Choroid plexus epithelial cell (primary cell): ENCODE data around the gene SULT2A1.
"Not testable (repeated sequence)": the region's sequence is repeated elsewhere in the genome, so short reads cannot be mapped to it uniquely, and the experiment has no call there.

Source experiments
- DNase-seq: peaks from one replicate; pipeline ENCODE4 v3.0.0-alpha.2; 2010; ENCODE audit warnings: low read depth
- H3K4me3 ChIP-seq: 2 replicates; pipeline ENCODE4 v1.5.1; 2011; ENCODE audit warnings: low read depth, mild to moderate bottlenecking, control low read depth, low read length, moderate library complexity
- TF ChIP-seq, protein P1 (sequence below): conservative IDR thresholded peaks from 2 replicates; pipeline ENCODE4 v1.5.1; 2011; ENCODE audit warnings: low read depth, mild to moderate bottlenecking, control low read depth, inconsistent platforms, low read length, moderate library complexity

SULT2A1 gene

DNA sequence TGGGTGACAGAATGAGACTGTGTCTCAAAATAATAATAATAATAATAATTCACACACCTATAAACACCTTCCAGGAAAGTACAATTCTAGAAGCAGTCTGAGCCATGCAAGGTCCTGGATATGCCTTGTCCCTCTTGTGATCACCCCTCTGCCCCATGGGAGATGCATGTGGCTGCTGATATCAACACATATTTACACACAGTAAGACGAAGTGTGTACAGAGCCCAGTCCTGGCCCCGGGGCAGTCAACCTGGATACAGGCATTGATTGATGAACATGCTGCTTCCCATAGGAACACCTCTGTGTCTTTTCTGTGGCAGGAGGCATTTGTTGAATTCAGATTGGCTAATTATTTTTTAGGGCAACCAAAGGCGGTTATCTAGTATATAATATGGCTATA is 3.2 kb downstream of the SULT2A1 start:
- TF ChIP-seq, protein P1, sequence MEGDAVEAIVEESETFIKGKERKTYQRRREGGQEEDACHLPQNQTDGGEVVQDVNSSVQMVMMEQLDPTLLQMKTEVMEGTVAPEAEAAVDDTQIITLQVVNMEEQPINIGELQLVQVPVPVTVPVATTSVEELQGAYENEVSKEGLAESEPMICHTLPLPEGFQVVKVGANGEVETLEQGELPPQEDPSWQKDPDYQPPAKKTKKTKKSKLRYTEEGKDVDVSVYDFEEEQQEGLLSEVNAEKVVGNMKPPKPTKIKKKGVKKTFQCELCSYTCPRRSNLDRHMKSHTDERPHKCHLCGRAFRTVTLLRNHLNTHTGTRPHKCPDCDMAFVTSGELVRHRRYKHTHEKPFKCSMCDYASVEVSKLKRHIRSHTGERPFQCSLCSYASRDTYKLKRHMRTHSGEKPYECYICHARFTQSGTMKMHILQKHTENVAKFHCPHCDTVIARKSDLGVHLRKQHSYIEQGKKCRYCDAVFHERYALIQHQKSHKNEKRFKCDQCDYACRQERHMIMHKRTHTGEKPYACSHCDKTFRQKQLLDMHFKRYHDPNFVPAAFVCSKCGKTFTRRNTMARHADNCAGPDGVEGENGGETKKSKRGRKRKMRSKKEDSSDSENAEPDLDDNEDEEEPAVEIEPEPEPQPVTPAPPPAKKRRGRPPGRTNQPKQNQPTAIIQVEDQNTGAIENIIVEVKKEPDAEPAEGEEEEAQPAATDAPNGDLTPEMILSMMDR = no peak

DNA sequence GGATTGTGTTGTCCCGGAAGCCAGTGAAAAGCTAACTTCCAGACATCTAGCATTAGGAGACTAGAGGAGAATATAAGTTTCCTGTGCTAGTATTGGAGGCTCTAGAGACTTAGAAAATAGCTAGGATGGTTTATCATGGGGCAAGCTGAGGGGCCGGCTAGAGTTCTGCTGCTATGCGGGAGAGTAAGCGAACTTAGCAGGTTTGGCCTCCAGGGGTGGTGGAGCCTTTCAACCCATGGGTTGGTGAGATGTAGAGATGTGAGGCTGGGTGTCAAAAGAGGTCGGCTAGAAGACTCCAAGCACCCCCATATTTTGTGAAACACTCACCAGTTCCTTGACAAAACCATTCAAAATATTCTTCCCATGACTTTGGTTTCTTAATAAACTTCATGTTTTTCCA is 4.4 kb downstream of the SULT2A1 start:
- TF ChIP-seq, protein P1 = no peak
- no peak for DNase-seq
- no peak overlapping the region for H3K4me3 ChIP-seq

More for the DNA sequence above, 3.2 kb downstream of the SULT2A1 start:
- no peak overlapping the region for H3K4me3 ChIP-seq
- no peak for DNase-seq

DNA sequence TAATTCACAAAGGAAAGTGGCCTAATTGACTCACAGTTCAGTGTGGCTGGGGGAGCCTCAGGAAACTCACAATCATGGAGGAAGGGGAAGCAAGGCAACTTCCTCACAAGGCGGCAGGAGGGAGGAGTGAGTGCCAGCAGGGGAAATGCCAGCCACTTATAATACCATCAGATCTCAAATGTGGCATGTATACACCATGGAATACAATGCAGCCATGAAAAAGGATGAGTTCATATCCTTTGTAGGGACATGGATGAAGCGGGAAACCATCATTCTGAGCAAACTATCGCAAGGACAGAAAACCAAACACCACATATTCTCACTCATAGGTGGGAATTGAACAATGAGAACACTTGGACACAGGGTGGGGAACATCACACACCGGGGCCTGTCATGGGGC is 6.7 kb downstream of the SULT2A1 start:
- not testable (repeated sequence) for DNase-seq, H3K4me3 ChIP-seq

DNA sequence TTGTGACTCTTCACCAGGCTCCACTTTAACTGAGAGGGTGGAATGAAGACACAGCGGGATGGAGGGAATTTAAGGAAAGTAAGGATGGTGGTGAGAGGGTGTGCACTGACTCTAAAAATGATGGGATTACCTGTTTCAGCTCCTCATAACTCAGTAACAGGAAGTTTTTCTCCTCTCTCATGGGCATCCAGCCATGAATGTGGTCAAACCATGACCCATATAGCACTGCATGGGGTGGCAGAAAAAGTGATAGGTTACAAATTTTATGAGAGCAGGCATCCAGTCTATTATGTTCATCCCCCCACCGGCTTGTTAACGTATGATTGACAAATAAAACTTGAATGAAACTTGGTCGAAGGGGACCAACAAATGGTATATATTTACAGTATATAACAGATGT is 7.2 kb downstream of the SULT2A1 start:
- TF ChIP-seq, protein P1 = no peak
- no peak for DNase-seq
- H3K4me3 ChIP-seq = no peak overlapping the region

DNA sequence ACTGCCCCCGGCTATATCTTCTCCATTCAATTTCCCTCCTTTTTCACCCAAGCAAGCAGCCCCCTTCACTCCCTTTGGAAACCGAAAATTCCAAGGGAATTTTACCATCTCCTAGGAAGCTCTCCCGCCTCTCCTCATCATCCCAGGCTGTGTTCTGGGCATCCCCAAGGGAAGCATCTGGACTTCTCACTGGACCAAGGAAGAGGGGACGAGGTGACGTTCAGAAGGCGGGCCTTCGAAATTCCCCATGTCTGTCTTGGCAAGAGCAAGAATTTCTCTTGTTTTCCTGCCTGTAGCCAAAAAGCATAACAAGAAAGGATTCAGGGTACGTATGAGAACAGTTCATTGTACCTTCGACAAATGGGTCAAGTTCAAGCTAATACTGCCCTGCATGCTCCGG is 20.9 kb downstream of the SULT2A1 start:
- no peak for DNase-seq
- TF ChIP-seq, protein P1 = no peak
- H3K4me3 ChIP-seq = no peak overlapping the region

DNA sequence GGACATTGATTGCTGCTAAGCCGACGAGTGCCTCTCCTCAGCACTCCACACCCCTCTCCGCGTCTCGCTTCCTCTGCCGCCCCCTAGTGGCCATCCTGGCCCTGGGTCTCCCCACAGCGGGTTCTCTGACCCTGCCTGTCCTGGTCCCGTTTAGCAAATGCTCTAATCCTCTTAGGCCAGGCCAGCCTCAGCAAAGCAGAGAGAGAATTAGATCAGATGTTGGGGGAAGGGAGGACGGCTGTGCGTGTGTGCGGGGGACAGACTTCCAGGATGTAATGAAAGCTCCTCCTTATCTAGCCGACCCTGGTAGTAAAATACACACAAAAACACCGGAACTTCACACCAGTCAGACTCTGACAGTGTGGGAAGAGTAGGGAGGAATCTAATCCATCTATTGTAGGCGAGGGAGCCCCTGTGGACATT is 22.6 kb downstream of the SULT2A1 start:
- TF ChIP-seq, protein P1 = peak; percentile 99

DNA sequence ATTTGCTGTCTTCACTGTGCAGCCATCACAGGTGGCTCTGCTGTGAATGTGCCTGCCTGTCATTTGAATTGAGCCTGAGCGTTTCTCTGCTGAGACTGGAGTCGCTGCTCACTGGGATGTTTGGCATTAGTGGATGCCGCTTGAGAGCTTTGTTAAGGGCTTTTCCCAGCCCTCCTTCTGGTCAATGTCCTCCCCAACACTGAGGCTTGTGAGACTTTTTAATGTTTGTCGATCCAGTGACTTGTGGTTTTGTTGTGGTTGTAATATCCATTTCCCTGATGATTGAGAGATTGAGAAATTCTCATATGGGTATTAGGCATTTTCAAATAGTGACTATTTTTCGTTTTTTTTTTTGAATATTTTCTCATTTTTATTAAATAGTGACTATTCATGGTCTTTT is 24.5 kb downstream of the SULT2A1 start:
- no peak overlapping the region for H3K4me3 ChIP-seq
- DNase-seq = no peak
- TF ChIP-seq, protein P1 = no peak

More for the DNA sequence above, 22.6 kb downstream of the SULT2A1 start:
- no peak overlapping the region for H3K4me3 ChIP-seq
- DNase-seq = peak; percentile 83
